OCI-LY3 (cell line): ENCODE data around the gene STON2.

Source experiments
- H2AFZ ChIP-seq: fragments of 200-600, 300-600 bp; shearing (Covaris generic); 2 replicates; pipeline ENCODE4 v1.6.0; 2014; ENCODE audit warnings: antibody characterized with exemption, low read depth, low read length
- H3K27ac ChIP-seq: fragments of 200-600, 300-600 bp; sonication (generic); 2 replicates; pipeline ENCODE4 v1.5.1; 2014; ENCODE audit warnings: mild to moderate bottlenecking, low read length, moderate library complexity, mixed read lengths
- H3K27me3 ChIP-seq: fragments of 200-600, 300-600 bp; sonication (generic); 2 replicates; pipeline ENCODE4 v1.6.1; 2014; ENCODE audit warnings: low read depth, low read length, mixed read lengths
- H3K36me3 ChIP-seq: fragments of 200-600, 300-600 bp; sonication (generic); replicated peaks from 2 replicates; pipeline ENCODE3; 2014; ENCODE audit warnings: low read depth, low read length, mixed read lengths
- H3K4me1 ChIP-seq: fragments of 300-600, 200-600 bp; sonication (generic); 2 replicates; pipeline ENCODE4 v1.6.1; 2014; ENCODE audit warnings: low read length, mixed read lengths
- H3K4me2 ChIP-seq: fragments of 200-600, 300-600 bp; sonication (generic); 2 replicates; pipeline ENCODE4 v1.6.1; 2014; ENCODE audit warnings: low read length, mixed read lengths
- H3K4me3 ChIP-seq: fragments of 300-600, 200-600 bp; sonication (generic); 2 replicates; pipeline ENCODE4 v1.5.1; 2014; ENCODE audit warnings: antibody characterized with exemption, mild to moderate bottlenecking, low read length, moderate library complexity
- H3K79me2 ChIP-seq: fragments of 300-600, 200-600 bp; shearing (Covaris generic); 2 replicates; pipeline ENCODE4 v1.6.1; 2014; ENCODE audit warnings: mild to moderate bottlenecking, low read length, mixed read lengths
- H3K9ac ChIP-seq: fragments of 300-600, 200-600 bp; shearing (Covaris generic); 2 replicates; pipeline ENCODE4 v1.6.0; 2014; ENCODE audit warnings: mild to moderate bottlenecking, low read length, moderate library complexity
- H3K9me3 ChIP-seq: fragments of 200-600, 300-600 bp; shearing (Covaris generic); 2 replicates; pipeline ENCODE4 v1.6.1; 2014; ENCODE audit warnings: low read length, mixed read lengths; ENCODE audit not compliant: insufficient read depth
- H4K20me1 ChIP-seq: fragments of 200-600, 300-600 bp; sonication (generic); 2 replicates; pipeline ENCODE4 v1.6.1; 2016; ENCODE audit warnings: low read length, mixed read lengths; ENCODE audit not compliant: insufficient read depth
- EZH2phosphoT487 ChIP-seq: fragments of 200-600 bp; shearing (Covaris generic); IDR thresholded peaks from 2 replicates; pipeline ENCODE4 v1.6.1; 2018; ENCODE audit warnings: antibody characterized with exemption, mixed run types, low read depth
- TF ChIP-seq, protein P1 (sequence below): fragments of 200-600, 300-600 bp; sonication (generic); IDR thresholded peaks from 2 replicates; pipeline ENCODE4 v1.5.1; 2014; ENCODE audit warnings: antibody characterized with exemption, low read length, low read depth

STON2 gene

DNA sequence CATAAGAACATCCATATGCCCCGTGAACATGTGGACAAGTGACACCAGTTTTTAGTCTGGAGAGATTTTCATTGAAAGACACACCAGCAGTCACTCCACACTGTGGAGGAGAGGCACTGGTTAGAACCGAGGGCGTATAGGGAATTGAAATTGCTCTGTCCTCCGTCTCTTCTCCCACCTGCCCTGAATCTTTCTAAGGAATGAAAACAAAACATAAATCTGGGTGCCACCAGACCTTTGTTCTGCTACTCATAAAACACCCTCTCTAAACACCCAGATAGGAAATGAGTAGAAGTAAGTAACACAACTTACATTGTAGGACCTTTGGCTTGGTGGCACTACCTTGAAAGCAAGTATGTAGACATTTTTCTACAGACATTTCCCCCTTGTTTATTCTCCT, 37.1 kb upstream of the STON2 start:
- H3K27ac ChIP-seq, result no peak overlapping the region
- peaks cover 32% of the 10 kb centered on the region for H3K27me3 ChIP-seq
- H4K20me1 ChIP-seq, result no peaks in the 10 kb centered on the region
- H3K79me2 ChIP-seq, result no peaks in the 10 kb centered on the region
- no peaks in the 10 kb centered on the region for H3K4me1 ChIP-seq
- no peak overlapping the region for H2AFZ ChIP-seq
- no peaks in the 10 kb centered on the region for H3K36me3 ChIP-seq
- no peak overlapping the region for H3K9ac ChIP-seq
- no peaks in the 10 kb centered on the region for H3K9me3 ChIP-seq
- TF ChIP-seq, protein P1, sequence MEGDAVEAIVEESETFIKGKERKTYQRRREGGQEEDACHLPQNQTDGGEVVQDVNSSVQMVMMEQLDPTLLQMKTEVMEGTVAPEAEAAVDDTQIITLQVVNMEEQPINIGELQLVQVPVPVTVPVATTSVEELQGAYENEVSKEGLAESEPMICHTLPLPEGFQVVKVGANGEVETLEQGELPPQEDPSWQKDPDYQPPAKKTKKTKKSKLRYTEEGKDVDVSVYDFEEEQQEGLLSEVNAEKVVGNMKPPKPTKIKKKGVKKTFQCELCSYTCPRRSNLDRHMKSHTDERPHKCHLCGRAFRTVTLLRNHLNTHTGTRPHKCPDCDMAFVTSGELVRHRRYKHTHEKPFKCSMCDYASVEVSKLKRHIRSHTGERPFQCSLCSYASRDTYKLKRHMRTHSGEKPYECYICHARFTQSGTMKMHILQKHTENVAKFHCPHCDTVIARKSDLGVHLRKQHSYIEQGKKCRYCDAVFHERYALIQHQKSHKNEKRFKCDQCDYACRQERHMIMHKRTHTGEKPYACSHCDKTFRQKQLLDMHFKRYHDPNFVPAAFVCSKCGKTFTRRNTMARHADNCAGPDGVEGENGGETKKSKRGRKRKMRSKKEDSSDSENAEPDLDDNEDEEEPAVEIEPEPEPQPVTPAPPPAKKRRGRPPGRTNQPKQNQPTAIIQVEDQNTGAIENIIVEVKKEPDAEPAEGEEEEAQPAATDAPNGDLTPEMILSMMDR, result no peak
- TF ChIP-seq EZH2phosphoT487, result no peak
- H3K4me3 ChIP-seq, result no peak overlapping the region
- H3K4me2 ChIP-seq, result no peak overlapping the region

DNA sequence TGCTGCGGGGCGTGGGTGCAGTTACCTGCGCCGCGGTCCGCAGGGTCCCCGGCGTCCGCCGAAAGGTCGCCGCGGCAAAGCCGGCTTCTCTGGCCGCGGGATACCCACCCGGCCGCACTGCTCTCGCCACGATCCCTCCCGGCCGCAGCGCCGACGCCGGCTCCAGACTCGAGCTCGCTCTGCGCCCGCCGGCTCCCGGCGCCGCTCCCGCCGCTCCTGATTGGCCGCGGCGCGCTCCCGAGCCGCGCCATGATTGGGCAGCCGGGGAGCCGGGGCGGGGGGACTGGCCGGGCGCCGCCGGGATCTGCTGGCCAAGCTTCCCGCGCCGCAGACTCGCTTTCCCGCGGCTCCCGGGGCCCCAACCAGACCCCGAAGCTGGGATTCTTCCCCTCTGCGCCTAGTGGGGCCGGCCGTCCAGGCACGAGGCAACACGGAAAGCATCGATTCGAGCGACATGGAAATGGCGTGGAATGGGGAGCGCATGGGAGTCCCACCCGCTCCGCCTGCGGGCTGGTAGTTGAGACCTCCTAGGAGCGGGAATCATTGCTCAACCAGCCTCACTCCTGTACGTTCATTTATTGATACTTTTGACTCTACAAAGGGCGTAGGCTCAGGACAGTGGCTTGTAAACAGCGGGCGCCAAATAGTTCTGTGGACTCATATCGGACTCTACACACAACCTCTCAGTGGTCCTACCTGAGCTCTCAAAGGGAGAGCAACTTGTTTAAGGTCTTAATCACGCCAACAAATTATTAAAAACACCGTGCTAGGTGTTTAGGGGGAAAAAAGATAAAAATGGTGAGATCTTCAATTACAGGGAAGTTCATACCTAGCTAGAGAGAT, 36.4 kb upstream of the STON2 start:
- Histone ChIP-seq H2AFZ (no peak overlapping the region), H4K20me1 (no peaks in the 10 kb centered on the region), H3K9me3 (no peaks in the 10 kb centered on the region), H3K4me2 (no peak overlapping the region), H3K4me1 (no peaks in the 10 kb centered on the region), H3K4me3 (no peak overlapping the region), H3K36me3 (no peaks in the 10 kb centered on the region), H3K27me3 (peaks cover 28% of the 10 kb centered on the region; the same call in 1 of the 2 replicates), H3K27ac (no peak overlapping the region), H3K9ac (no peak overlapping the region), H3K79me2 (no peaks in the 10 kb centered on the region)
- TF ChIP-seq, protein P1, result no peak
- no peak for TF ChIP-seq EZH2phosphoT487

DNA sequence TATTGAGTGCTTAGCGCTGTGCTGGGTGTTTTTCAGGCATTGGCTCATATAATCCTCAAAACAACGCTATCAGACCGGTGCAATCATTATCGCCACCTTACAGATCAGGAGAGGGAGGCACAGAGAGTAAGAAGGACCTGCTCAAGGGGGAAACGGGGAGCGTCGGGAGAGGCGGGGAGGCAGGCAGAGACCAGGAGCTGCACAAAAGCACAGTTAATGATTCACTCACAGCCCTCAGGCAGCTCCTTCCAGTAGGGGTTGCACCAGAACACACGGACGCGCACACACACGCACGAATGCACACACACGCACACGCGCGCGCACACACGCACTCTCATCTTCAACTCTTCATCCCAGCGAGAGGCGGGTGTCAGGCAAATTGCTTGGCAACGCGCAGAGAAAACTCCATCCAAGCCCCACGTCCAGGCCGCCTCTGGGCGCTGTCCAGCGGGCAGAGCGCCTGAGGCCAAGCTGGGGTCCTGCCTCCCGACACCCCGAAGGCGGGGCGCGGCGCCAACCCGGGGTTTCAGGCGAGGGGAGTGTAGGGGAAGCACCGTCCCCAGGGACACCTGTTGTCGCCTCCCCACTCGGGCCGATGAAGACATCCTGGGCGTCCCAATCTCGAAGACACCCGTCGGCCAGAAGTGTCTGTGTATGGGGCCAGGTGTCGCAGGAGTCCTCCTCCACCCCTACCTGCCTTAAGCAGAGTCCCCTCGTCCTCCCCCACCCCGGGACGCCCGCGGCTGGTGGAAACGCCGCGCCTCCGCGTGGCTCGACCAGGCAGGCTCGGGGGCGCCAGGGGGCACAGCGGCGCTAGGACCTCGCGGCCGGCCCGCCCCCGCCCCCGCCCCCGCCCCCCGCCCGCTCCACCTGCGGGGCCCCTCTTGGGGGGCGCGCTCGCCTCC, 35.5 kb upstream of the STON2 start:
- Histone ChIP-seq H3K4me2 (no peak overlapping the region), H2AFZ (no peak overlapping the region), H3K27me3 (peaks cover 24% of the 10 kb centered on the region; the same call in 1 of the 2 replicates), H3K4me1 (no peaks in the 10 kb centered on the region), H4K20me1 (no peaks in the 10 kb centered on the region), H3K9me3 (no peaks in the 10 kb centered on the region), H3K79me2 (no peaks in the 10 kb centered on the region), H3K9ac (no peak overlapping the region), H3K4me3 (no peak overlapping the region), H3K36me3 (no peaks in the 10 kb centered on the region), H3K27ac (no peak overlapping the region)
- TF ChIP-seq EZH2phosphoT487, result no peak
- TF ChIP-seq, protein P1, result no peak

DNA sequence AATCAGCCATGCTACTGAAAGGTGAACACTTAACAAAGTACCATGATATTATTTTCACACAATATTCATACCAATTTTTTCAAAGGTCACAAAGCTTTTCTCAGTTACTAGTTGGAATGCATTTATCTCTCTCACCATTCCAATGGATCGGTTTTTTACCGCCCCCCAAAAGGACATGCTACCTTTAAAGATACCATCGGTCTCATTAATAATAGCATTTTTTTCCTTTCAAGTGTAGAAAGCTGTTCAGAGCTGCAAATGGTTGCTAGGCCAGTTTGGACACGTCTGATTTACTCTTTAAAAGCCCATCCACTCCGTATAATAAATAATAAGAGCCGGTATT, 34.9 kb upstream of the STON2 start:
- H3K36me3 ChIP-seq, result no peaks in the 10 kb centered on the region
- no peak for TF ChIP-seq EZH2phosphoT487
- TF ChIP-seq, protein P1, result no peak
- no peak overlapping the region for H3K27ac ChIP-seq
- H3K4me2 ChIP-seq, result no peak overlapping the region
- H3K9ac ChIP-seq, result no peak overlapping the region
- H3K9me3 ChIP-seq, result no peaks in the 10 kb centered on the region
- H2AFZ ChIP-seq, result no peak overlapping the region
- H3K79me2 ChIP-seq, result no peaks in the 10 kb centered on the region
- no peaks in the 10 kb centered on the region for H3K4me1 ChIP-seq
- no peaks in the 10 kb centered on the region for H4K20me1 ChIP-seq
- H3K27me3 ChIP-seq, result peaks cover 23% of the 10 kb centered on the region; the same call in 1 of the 2 replicates
- no peak overlapping the region for H3K4me3 ChIP-seq
